Astrocyte (in vitro differentiated cells and primary cell): ENCODE measurements around the gene PRDX1.

ENCODE experiments used
- CTCF ChIP-seq: IDR thresholded peaks from 2 replicates; pipeline ENCODE4 v1.5.1; 2011; ENCODE audit warnings: low read depth, mild to moderate bottlenecking, inconsistent platforms, low read length, moderate library complexity; ENCODE audit not compliant: insufficient read depth
- EZH2 ChIP-seq: IDR thresholded peaks from 2 replicates; pipeline ENCODE4 v1.6.1; 2012; ENCODE audit warnings: mild to moderate bottlenecking, low read length, inconsistent platforms; ENCODE audit not compliant: insufficient read depth

DNA sequence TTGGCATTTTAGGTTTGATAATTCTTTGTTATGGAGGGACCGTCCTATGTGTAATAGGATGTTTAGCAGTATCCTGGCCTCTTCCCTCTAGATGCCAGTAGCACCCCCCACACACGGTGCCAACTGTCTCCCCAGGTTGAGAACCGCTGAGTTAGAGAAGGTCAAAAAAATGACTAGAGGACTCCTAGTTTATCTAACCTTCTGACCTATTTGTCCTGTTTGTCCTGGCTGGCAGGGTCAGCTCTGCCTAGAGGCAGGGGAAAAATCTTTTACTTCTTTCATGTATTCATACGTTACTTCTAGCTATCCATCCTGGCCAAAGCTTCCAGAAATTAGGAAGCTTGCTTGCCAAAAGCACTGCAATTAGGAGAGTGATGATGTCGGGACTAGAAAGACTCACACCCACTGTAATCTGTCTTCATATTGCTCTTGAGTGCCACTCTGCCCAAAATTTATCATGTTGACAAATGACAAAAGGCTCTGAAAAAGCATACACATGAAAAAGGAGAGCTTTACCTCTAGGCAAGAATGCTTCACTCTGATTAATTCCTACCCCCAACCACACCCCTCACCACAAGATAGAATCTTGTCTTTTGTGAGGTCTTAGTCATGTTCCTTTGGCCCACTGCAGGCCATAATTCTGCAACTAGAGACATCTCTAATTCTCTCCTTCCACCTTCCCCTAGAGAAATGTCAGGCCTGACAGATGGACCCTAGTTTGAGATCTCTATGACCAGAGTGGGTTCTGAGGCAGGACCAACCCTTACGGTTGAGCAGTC is 14.5 kb upstream of the PRDX1 start:
- TF ChIP-seq CTCF (no peak), EZH2 (no peak)
